ENCODE measurements around the gene AQP4.

GRCh38 chr18:26818461-26818860 is 47.0 kb downstream of the AQP4 start:
- TF ChIP-seq POLR2A (IDR thresholded peaks at IDR 0.05) (no peak), EP300 (IDR thresholded peaks at IDR 0.05) (no peak), CTCF (IDR thresholded peaks at IDR 0.05) (no peak)

All from tibial nerve (tissue), 4 donors.